ENCODE results near the gene DHRSX.

- TF ChIP-seq POLR2A (IDR thresholded peaks at IDR 0.05) = no peak
- TF ChIP-seq, protein P1, sequence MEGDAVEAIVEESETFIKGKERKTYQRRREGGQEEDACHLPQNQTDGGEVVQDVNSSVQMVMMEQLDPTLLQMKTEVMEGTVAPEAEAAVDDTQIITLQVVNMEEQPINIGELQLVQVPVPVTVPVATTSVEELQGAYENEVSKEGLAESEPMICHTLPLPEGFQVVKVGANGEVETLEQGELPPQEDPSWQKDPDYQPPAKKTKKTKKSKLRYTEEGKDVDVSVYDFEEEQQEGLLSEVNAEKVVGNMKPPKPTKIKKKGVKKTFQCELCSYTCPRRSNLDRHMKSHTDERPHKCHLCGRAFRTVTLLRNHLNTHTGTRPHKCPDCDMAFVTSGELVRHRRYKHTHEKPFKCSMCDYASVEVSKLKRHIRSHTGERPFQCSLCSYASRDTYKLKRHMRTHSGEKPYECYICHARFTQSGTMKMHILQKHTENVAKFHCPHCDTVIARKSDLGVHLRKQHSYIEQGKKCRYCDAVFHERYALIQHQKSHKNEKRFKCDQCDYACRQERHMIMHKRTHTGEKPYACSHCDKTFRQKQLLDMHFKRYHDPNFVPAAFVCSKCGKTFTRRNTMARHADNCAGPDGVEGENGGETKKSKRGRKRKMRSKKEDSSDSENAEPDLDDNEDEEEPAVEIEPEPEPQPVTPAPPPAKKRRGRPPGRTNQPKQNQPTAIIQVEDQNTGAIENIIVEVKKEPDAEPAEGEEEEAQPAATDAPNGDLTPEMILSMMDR (IDR thresholded peaks at IDR 0.05) = no peak
Observed at GRCh38 chrX:2266445-2267349, 234.1 kb downstream of the DHRSX start.

Data from heart left ventricle (tissue), 13 donors.